HG02798 (cell line): ENCODE data around the gene THOC5.
A peak's percentile ranks its signal among the peaks of the same experiment; 100 is the strongest.

Experiments
- ATAC-seq: cut with Tn5 transposase; IDR thresholded peaks from one replicate; pipeline ENCODE4 v1.9.1; 2021; ENCODE audit warnings: mild to moderate bottlenecking; ENCODE audit not compliant: unreplicated experiment, poor library complexity

THOC5 gene

GRCh38 chr22:29478326-29479276 is 75.0 kb downstream of the THOC5 start:
- ATAC-seq: no peak

DNA sequence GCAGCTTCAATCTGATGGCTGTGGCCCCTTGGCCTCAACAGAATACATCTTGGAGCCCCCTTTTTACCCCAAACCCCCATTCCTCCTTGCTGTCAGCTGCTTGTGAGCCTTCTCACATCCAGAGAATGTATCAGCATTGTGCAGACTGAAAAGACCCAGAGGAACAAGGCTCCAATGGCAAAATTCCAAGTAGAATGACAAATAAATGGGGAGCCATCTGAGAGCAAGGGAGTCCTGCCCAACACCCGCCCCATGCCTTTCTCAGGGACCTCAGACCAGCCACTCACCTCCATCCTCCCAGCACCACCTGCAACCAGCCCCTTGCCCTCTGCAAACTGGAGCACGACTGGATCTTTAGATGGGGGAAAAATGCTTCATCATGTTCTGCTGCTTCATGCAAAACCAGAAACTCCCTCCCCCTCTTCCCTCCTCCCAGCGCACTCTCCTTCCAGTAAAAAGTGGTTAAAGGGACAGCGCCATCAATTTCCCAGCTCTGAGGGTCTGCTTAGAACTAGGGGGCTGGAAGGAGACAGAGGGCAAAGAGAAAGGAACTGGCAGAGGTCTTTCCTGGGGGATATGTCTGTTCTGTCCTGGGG is 75.7 kb downstream of the THOC5 start:
- ATAC-seq: no peak

DNA sequence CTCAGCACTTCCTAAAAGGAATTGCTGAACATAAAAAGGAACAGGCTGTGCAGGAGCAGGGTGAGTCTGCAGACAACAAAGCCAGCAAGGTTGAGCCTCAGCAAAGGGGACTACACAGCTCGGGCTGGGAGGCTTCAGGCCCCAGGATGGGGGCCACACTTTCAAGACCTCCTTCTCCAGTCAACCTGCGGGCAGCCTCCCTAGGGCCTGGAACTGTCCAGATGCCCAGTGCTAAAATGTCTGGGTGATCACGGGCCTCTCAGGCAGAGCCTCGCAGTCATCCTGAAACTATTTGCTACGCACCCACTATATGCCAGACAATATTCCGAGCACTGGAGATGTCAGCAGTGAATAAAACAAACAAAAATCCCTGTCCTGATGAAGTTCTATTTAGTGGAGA is 77.4 kb downstream of the THOC5 start:
- ATAC-seq: no peak

- no peak for ATAC-seq
These were observed 78.0 kb downstream of the THOC5 start for GRCh38 chr22:29475550-29475949.

GRCh38 chr22:29473001-29473400 is 80.6 kb downstream of the THOC5 start:
- no peak for ATAC-seq

DNA sequence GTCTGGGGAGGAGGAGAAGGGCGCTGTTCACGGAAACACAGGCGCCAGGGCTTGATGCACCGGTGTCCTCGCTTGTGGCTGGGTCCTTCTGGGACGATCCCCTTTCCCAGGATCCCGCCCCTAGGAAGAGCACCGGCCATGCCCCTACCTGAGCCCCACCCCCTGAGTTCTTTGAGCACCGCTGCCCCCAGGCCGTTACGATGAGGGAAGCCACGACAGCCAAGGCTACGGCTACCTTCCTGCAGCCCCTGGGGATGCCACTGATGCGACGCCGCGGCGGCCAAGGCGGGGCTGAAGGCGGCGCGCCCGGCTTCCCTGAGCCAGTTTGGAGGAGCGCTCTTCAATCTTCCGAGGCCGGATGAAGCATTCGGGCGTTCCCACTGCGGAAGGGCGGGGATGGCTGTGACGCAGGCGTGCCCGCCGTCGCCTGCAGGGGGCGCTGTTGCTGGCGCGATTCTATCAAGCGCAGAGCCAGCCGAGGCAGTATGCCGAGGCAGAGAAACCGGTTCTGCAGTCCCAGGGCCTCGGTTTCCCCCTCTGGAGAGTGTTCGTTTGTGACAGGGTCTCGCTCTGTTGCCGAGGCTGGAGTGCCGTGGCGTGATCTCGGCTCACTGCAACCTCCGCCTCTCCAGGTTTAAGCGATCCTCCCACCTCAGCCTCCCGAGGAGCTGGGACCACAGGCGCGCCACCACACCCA is 83.2 kb downstream of the THOC5 start:
- ATAC-seq: no peak

DNA sequence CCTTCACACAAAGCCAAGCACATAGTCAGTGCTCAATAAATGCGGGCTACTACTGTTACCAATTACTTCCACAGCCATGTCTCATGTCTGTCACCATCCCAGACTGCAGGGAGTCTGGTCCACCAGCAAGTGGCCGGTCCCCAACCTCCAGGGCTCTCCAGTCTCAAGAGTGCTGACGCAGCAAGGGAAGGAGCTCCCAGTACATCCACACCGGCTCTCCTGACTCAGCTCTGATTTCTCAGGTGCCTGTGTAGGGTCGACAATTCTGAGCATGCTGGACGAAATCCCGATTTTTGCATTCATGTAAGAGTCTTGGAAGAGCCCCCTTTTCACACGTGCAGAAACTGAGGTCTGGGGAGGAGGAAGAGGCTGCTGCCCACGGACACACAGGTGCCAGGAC is 83.8 kb downstream of the THOC5 start:
- no peak for ATAC-seq

GRCh38 chr22:29464581-29464980 is 89.0 kb downstream of the THOC5 start:
- ATAC-seq: no peak

- ATAC-seq: no peak
These were observed 89.9 kb downstream of the THOC5 start for GRCh38 chr22:29463629-29464028.

DNA sequence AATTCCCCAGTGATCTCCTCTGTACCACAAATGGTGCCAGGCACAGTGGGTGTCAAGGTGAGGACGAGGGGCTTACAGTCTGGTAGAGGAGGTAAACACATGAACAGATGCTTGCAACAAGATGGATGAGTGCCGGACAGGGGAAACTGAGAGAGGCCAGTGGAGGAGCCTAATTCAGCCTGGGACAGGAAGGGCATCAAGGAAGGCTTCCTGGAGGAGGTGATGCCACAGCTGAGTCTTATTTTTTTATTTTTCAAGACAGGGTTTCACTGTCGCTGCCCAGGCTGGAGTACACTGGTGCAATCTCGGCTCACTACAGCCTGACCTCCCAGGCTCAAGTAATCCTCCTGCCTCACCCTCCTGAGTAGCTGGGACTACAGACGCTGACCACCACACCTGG is 92.3 kb downstream of the THOC5 start:
- ATAC-seq: no peak

DNA sequence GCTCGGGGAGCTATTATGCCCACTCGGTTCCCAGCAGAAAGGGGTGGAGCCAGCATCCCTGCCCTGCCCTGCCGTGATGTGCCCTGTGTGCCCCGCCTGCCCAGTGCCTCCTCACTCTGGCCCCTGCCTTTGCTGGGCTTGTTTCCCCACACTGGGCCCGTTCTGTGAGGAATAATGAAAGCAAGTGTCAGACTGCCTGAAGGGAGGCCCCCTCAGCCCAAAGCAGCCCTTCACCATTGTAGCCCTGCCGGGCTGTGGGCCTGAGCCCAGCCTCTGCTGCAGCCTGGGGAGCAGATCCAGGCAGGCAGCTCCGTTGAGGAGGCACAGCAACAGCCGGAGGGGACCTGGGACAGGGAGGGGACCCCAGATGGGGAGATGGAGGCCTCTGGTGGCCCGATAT is 93.8 kb downstream of the THOC5 start:
- no peak for ATAC-seq

- no peak for ATAC-seq
These were observed 95.0 kb downstream of the THOC5 start for GRCh38 chr22:29458551-29458950.

GRCh38 chr22:29457730-29458129 is 95.8 kb downstream of the THOC5 start:
- peak; percentile 42 for ATAC-seq

GRCh38 chr22:29456211-29456671 is 97.3 kb downstream of the THOC5 start:
- ATAC-seq: no peak
